ENCODE results near the gene LRRC1.

- no peak for TF ChIP-seq CTCF (IDR thresholded peaks at IDR 0.05)
- no peak for TF ChIP-seq POLR2AphosphoS5 (IDR thresholded peaks at IDR 0.05)
- no peak for TF ChIP-seq EP300 (IDR thresholded peaks at IDR 0.05; ENCODE audit: low read depth)
Observed at GRCh38 chr6:53926505-53926904, 131.7 kb downstream of the LRRC1 start.
